CD4-positive, alpha-beta T cell (primary cell): ENCODE data around the gene SLC29A1. TPM values are rescaled to one million over a fixed set of nuclear protein-coding genes. Genes with fewer than 3 reads are reported as not detected.

Experiments
- ATAC-seq: fragments of 200-7000 bp; cut with Tn5 transposase; one replicate; pipeline ENCODE4 v1.10.0; 2022; ENCODE audit warnings: mild to moderate bottlenecking; ENCODE audit not compliant: poor library complexity
- CTCF ChIA-PET: fragments of 350-600 bp; sonication (Branson Sonifier 250); formaldehyde crosslinking; loops from one replicate; lab custom pipeline; 2021; ENCODE audit warnings: antibody characterized with exemption, inconsistent platforms; lab: Charles Lee
- POLR2A ChIA-PET: fragments of 350-600 bp; sonication (Branson Sonifier 250); formaldehyde crosslinking; loops from one replicate; lab custom pipeline; 2021; ENCODE audit warnings: antibody characterized with exemption, inconsistent platforms; lab: Charles Lee
- DNase-seq, 14 experiments: peaks; one replicate each; pipeline ENCODE4 v3.0.0-alpha.2; 2013 to 2020; ENCODE audit warnings: mixed read lengths in 2 of 14
- H3K27ac ChIP-seq, 2 donors: one replicate each; pipeline versions ENCODE4 v1.5.1 to v1.7.0; 2013; ENCODE audit warnings: low read length in 2 of 2, low read depth in 1 of 2, mild to moderate bottlenecking in 1 of 2
- H3K27me3 ChIP-seq, 2 experiments: 1 replicate in 1 of 2; 2 replicates in 1 of 2; pipeline versions ENCODE4 v1.6.1 to v1.7.0; 2013; ENCODE audit warnings: low read length in 2 of 2, control low read depth in 1 of 2, mild to moderate bottlenecking in 1 of 2, moderate library complexity in 1 of 2; ENCODE audit not compliant: insufficient read depth in 2 of 2, control insufficient read depth in 1 of 2
- H3K36me3 ChIP-seq: one replicate; pipeline ENCODE4 v1.6.1; 2013; ENCODE audit warnings: low read length, control low read depth; ENCODE audit not compliant: insufficient read depth
- H3K4me1 ChIP-seq: one replicate; pipeline ENCODE4 v1.6.1; 2013; ENCODE audit warnings: low read length, control low read depth; ENCODE audit not compliant: insufficient read depth
- H3K4me3 ChIP-seq: one replicate; pipeline ENCODE4 v1.5.1; 2013; ENCODE audit warnings: mild to moderate bottlenecking, low read length, moderate library complexity
- H3K9me3 ChIP-seq, 2 experiments: 1 replicate in 1 of 2; 2 replicates in 1 of 2; pipeline versions ENCODE4 v1.6.1 to v1.7.0; 2013; ENCODE audit warnings: low read length in 2 of 2, mild to moderate bottlenecking in 2 of 2, control low read depth in 1 of 2, moderate library complexity in 1 of 2; ENCODE audit not compliant: control insufficient read depth in 1 of 2, insufficient read depth in 1 of 2
- H3K27ac Mint-ChIP-seq: one replicate; pipeline ENCODE4 v1.8.0; 2020; ENCODE audit warnings: mixed read lengths
- H3K27me3 Mint-ChIP-seq: one replicate; pipeline ENCODE4 v1.8.0; 2021; ENCODE audit warnings: mixed read lengths
- H3K36me3 Mint-ChIP-seq: one replicate; pipeline ENCODE4 v1.8.0; 2021; ENCODE audit warnings: low read depth, mixed read lengths
- H3K4me1 Mint-ChIP-seq: one replicate; pipeline ENCODE4 v1.8.0; 2021; ENCODE audit warnings: low read depth, mixed read lengths
- H3K4me3 Mint-ChIP-seq: one replicate; pipeline ENCODE4 v1.8.0; 2020; ENCODE audit warnings: mild to moderate bottlenecking, mixed read lengths
- H3K9me3 Mint-ChIP-seq: one replicate; pipeline ENCODE4 v1.8.0; 2020; ENCODE audit warnings: mixed read lengths
- intact Hi-C, 2 experiments: fragments of 100-400 bp; cut with DNase I in 1 of 2; cut with micrococcal nuclease in 1 of 2; formaldehyde crosslinking; loops; one replicate each; pipeline versions ENCODE4 v1.15.1 to v1.9.0; 2023 to 2025; cut with DNase I, micrococcal nuclease
- polyA plus RNA-seq, 2 donors: library from polyadenylated mRNA; unstranded; fragments of 120-200 nt; gene quantifications; one replicate each; pipeline ENCODE4 v1.2.1, GENCODE V29; 2013
- total RNA-seq, 174 experiments: library from RNA in 2 of 174; stranded (reverse) in 2 of 174; gene quantifications; one replicate each; pipeline ENCODE4 v1.2.3 and lab custom pipeline; 2021 to 2026
- TF ChIP-seq, protein P1 (sequence below): fragments of 200-600 bp; IDR thresholded peaks from one replicate; pipeline ENCODE4 v1.8.0; 2022; ENCODE audit warnings: antibody characterized with exemption, mild to moderate bottlenecking

The SLC29A1 gene
- total RNA-seq (1 to 10 TPM in 1 of 2 experiments, under 1 TPM in 1; 0.67 to 1.3 TPM), total RNA-seq (lab: John Stamatoyannopoulos, UW) (0.45 to 166 (median 3.4) reads per million in 172 experiments)
- polyA plus RNA-seq (2013, experiment 1 of 2) = 3.1 TPM
- polyA plus RNA-seq (2013, experiment 2 of 2) = 4.6 TPM

DNA sequence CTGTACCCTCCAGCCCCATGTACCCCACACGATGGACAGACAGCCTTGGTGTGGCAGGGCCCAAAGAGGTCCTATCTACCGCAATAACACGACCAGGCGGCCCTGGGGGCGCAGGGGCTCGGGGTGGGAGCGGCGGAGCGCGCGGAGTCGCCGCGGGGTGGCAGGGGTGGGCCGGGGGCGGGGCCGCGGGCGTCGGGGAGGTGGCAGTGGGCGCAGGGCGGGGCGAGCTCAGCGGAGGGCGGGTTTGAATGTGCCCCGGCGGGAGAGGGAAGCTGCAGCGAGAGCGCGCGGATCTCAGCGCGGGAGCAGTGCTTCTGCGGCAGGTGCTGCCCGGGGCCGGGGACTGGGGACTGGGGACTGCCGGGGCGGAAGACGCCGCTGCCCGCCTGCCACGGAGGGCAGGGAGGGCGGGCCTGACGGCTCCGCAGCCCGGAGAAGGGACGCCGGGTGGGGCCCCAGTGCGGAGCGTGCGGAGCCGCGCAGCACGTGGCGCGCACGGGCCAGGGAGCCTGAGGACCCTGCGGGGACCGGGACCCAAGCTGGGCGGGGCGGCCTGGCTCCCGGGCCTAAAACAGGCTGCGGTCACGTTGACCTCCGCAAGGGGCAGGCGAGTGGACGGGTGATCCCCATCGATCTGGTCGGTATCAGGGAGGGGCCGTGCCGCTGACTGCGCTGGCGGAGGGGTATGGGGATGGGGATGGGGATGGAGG lies at the start of gene SLC29A1:
Gene SLC29A1, plus strand, starts transcription at position 277 of the 710 bp plus-strand sequence. CDS start 3,719 bp downstream, outside the sequence.
- H3K4me1 Mint-ChIP-seq = peaks cover 30% of the 10 kb centered on the region
- peak within 1 kb of the TSS; percentile 84 for H3K4me3 Mint-ChIP-seq
- H3K27me3 Mint-ChIP-seq = no peaks in the 10 kb centered on the region
- intact Hi-C loops = loop anchor here (2.0 to 10.0 kb wide), 4 partner anchors 13 to 589 kb away; partner anchors contain the start of genes SLC35B2 (in 2 of the 2), MAD2L1BP (in 1 of the 2), MRPL14 (in 1 of the 2) and TMEM63B (in 1 of the 2)
- no peak within 1 kb of the TSS for H3K27ac Mint-ChIP-seq
- CTCF ChIA-PET = interaction anchor here (0.8 to 1.8 kb wide), 8 partner anchors 11 to 89 kb away, joined by 3 to 7 read pairs (median 4); partner anchors contain the start of genes AARS2, HSP90AB1 and SLC35B2
- H3K36me3 ChIP-seq = no peaks in the 10 kb centered on the region
- ATAC-seq = peak; percentile 88
- H3K9me3 Mint-ChIP-seq = no peaks in the 10 kb centered on the region
- TF ChIP-seq, protein P1, sequence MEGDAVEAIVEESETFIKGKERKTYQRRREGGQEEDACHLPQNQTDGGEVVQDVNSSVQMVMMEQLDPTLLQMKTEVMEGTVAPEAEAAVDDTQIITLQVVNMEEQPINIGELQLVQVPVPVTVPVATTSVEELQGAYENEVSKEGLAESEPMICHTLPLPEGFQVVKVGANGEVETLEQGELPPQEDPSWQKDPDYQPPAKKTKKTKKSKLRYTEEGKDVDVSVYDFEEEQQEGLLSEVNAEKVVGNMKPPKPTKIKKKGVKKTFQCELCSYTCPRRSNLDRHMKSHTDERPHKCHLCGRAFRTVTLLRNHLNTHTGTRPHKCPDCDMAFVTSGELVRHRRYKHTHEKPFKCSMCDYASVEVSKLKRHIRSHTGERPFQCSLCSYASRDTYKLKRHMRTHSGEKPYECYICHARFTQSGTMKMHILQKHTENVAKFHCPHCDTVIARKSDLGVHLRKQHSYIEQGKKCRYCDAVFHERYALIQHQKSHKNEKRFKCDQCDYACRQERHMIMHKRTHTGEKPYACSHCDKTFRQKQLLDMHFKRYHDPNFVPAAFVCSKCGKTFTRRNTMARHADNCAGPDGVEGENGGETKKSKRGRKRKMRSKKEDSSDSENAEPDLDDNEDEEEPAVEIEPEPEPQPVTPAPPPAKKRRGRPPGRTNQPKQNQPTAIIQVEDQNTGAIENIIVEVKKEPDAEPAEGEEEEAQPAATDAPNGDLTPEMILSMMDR = no peak
- no peak within 1 kb of the TSS for H3K27ac ChIP-seq
- H3K27me3 ChIP-seq = peaks cover 4% of the 10 kb centered on the region in 2 experiments
- peak within 1 kb of the TSS; percentile 55 for H3K4me3 ChIP-seq
- no peaks in the 10 kb centered on the region for H3K9me3 ChIP-seq
- H3K36me3 Mint-ChIP-seq = no peaks in the 10 kb centered on the region
- POLR2A ChIA-PET = interaction anchor here (0.5 to 5.8 kb wide), 7 partner anchors 14 to 46 kb away, joined by 3 to 62 read pairs (median 5); partner anchors contain the start of genes HSP90AB1, SLC35B2 and TMEM151B
- peaks cover 38% of the 10 kb centered on the region for H3K4me1 ChIP-seq
- peak; percentile 72 to 92 (median 82) for DNase-seq

DNA sequence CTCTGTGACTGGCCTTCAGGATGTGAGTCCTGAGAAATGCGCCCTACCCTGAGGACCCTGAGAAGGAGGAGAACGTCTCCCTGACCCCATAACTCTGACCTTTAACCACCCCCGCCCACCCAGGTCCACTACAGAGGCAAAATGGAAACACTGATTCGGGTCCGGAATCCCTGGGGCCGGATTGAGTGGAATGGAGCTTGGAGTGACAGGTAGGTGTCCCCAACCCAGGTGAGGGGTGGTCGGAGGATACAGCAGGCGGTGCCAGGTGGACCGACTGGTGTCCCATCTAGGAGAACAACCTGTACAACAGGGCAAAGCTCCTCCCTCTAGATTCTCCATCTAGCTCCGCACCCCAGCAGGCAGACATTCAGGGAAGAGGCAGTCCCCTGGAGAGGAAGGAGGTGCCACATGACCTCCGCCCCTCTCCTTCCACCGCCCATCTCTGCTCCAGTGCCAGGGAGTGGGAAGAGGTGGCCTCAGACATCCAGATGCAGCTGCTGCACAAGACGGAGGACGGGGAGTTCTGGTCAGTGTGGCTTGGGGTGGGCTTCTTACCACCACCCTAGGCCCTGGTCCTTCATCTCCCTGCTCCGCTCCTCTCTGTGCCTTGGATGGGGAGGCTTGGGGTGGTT lies 47.1 kb upstream of the SLC29A1 start:
- DNase-seq = no peak
- Histone ChIP-seq H3K27me3 (peaks cover under 1 to 5% of the 10 kb centered on the region in 2 experiments), H3K36me3 (no peaks in the 10 kb centered on the region), H3K4me3 (no peak overlapping the region), H3K4me1 (peaks cover 13% of the 10 kb centered on the region), H3K27ac (no peak overlapping the region), H3K9me3 (no peaks in the 10 kb centered on the region)
- Mint-ChIP-seq H3K4me1 (peaks cover 17% of the 10 kb centered on the region), H3K27me3 (no peaks in the 10 kb centered on the region), H3K36me3 (no peaks in the 10 kb centered on the region), H3K4me3 (no peak overlapping the region), H3K9me3 (no peaks in the 10 kb centered on the region), H3K27ac (no peak overlapping the region)
- no peak for ATAC-seq
- intact Hi-C loops = no loop called here
- TF ChIP-seq, protein P1 = no peak
- POLR2A ChIA-PET = no interaction called here
- CTCF ChIA-PET = no interaction called here

DNA sequence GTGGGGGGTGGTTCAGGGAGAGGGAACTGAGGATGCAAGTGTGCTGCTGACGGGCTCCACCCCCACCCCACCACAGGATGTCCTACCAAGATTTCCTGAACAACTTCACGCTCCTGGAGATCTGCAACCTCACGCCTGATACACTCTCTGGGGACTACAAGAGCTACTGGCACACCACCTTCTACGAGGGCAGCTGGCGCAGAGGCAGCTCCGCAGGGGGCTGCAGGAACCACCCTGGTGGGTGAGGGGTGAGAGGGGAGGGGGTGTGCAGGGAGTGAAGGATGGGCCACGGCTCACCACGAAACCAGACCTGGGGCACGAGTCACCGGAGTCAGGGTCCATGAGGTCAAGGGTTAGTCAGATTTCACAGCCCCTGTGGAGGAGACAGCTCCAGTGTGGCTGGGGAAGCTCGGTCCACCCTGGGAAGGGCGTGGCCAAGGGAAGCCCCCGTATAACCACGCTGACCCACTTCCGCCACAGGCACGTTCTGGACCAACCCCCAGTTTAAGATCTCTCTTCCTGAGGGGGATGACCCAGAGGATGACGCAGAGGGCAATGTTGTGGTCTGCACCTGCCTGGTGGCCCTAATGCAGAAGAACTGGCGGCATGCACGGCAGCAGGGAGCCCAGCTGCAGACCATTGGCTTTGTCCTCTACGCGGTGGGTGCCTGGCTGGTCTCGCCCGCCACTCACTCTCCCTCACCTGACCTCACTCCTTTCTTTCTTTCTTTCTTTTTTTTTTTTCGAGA lies 46.5 kb upstream of the SLC29A1 start:
- Mint-ChIP-seq H3K36me3 (no peaks in the 10 kb centered on the region), H3K4me3 (no peak overlapping the region), H3K9me3 (no peaks in the 10 kb centered on the region), H3K27ac (no peak overlapping the region), H3K27me3 (no peaks in the 10 kb centered on the region), H3K4me1 (peaks cover 10% of the 10 kb centered on the region)
- DNase-seq = peak in 3 of 14 experiments; percentile 19 to 65 (median 50)
- no peaks in the 10 kb centered on the region for H3K9me3 ChIP-seq
- ChIA-PET CTCF (no interaction called here), POLR2A (no interaction called here)
- ATAC-seq = no peak
- peaks cover 13% of the 10 kb centered on the region for H3K4me1 ChIP-seq
- intact Hi-C loops = no loop called here
- H3K4me3 ChIP-seq = no peak overlapping the region
- peaks cover 0 to 5% of the 10 kb centered on the region in 2 experiments for H3K27me3 ChIP-seq
- TF ChIP-seq, protein P1 = no peak
- H3K36me3 ChIP-seq = no peaks in the 10 kb centered on the region
- no peak overlapping the region for H3K27ac ChIP-seq
